Body of pancreas (tissue), 4 donors: ENCODE measurements around the gene TBC1D9. TPM values are rescaled to one million over a fixed set of nuclear protein-coding genes. Genes with fewer than 3 reads are reported as not detected.

Experiments used
- ATAC-seq: fragments of 150-250 bp; one replicate; pipeline ENCODE4 v1.9.1; 2016
- DNase-seq, 4 donors: peaks; one replicate each; pipeline ENCODE4 v3.0.0-alpha.2; 2019
- H3K27ac ChIP-seq, 4 donors: fragments of 200-600 bp; sonication (generic); 1 replicate in 3 of 4; 2 replicates in 1 of 4; pipeline versions ENCODE4 v1.5.1 to v1.6.1; 2016 to 2019; ENCODE audit warnings: mild to moderate bottlenecking in 1 of 4, mixed read lengths in 1 of 4, moderate library complexity in 1 of 4
- H3K27me3 ChIP-seq, 2 donors: fragments of 200-600 bp; sonication (generic); one replicate each; pipeline ENCODE4 v1.6.0; 2016; ENCODE audit warnings: mild to moderate bottlenecking in 1 of 2
- H3K36me3 ChIP-seq, 2 donors: fragments of 200-600 bp; sonication (generic); replicated peaks in 1 of 2; 2 replicates each; pipeline ENCODE4 v1.5.1; 2016; ENCODE audit warnings: low read depth in 2 of 2; ENCODE audit not compliant: insufficient read depth in 1 of 2
- H3K4me1 ChIP-seq: fragments of 200-600 bp; sonication (generic); one replicate; pipeline ENCODE4 v1.6.0; 2016
- H3K4me3 ChIP-seq, 2 donors: fragments of 200-600 bp; sonication (generic); 1 replicate in 1 of 2; 2 replicates in 1 of 2; pipeline ENCODE4 v1.5.1; 2016 to 2019
- H3K9me3 ChIP-seq, 3 donors: fragments of 200-600 bp; sonication (generic); 1 replicate in 2 of 3; 2 replicates in 1 of 3; pipeline ENCODE4 v1.5.1; 2016
- POLR2A ChIP-seq, 3 donors: fragments of 450-650 bp; IDR thresholded peaks; one replicate each; pipeline ENCODE4 v1.6.1; 2016; ENCODE audit warnings: antibody characterized with exemption in 3 of 3, mild to moderate bottlenecking in 2 of 3
- whole genome bisulfite sequencing, 2 donors: methylation state at CpG; one replicate each; pipeline ENCODE4 v1.1.5; 2017; 5-methylcytosine and 5-hydroxymethylcytosine counted together
- intact Hi-C: fragments of 100-400 bp; cut with DNase I; formaldehyde crosslinking; loops from one replicate; pipeline ENCODE4 v1.15.1; 2023
- total RNA-seq, 2 donors: library from RNA; depleted of rRNA; stranded (reverse); fragments of >200 nt; gene quantifications; one replicate each; pipeline ENCODE4 v1.1.0, GENCODE V29; 2016
- TF ChIP-seq, protein P1 (sequence below), 7 experiments: fragments of 450-650 bp in 4 of 7; fragments of 200-600 bp in 3 of 7; sonication (generic) in 3 of 7; IDR thresholded peaks; one replicate each; pipeline ENCODE4 v1.5.1; 2016 to 2019; ENCODE audit warnings: antibody characterized with exemption in 7 of 7

Gene TBC1D9
- total RNA-seq: 10 to 100 TPM; 11.2 to 13.5 TPM

DNA sequence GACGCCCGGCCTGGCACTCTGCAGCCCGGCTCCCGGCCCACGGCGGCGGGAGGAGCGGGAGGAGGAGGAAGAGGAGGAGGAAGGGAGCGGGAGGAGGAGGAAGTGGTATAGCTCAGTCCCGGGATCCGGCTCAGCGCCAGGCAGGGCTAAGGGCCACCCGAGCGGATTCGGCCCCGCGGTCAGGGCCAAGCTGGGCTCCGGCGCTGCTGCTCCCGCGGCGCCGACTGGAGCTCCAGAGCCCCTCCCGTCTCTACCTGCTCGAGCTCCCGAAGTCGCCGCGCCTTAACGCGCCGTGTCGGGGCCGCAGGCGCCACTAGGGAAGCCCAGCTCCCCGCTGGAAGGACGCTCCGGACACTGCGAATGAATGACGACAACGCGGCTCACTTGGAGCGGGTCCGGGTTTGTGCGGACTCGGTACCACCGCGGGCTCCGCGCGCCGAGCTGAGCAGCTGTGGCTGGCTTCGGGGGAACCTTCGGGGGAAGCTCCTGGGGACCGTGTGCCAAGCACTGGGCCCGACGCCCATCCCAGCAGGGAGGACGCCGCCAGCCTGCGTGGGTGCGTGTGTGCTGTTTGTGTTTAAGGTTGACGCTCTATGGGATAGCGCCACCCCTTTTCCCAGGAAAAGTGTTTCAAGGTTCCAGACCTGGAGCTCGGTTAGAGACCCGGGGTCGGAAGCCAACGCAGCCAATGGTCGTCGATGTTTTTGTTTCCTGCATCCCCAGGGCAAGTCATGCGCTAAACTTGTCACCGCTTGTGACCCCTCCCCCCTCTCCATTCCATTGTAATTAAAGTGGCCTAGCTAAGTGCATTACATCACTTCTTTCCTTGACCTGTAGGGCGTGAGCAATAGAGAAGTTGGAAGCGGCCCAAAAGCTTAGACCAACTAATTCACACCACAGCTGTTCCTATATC lies at the start of gene TBC1D9:
Gene TBC1D9, minus strand, starts transcription at position 67 of the 913 bp plus-strand sequence. CDS start 340 bp downstream, outside the sequence.
- WGBS, 2 donors: 0% methylated on average over 22 to 65 of the region's 73 CpGs

DNA sequence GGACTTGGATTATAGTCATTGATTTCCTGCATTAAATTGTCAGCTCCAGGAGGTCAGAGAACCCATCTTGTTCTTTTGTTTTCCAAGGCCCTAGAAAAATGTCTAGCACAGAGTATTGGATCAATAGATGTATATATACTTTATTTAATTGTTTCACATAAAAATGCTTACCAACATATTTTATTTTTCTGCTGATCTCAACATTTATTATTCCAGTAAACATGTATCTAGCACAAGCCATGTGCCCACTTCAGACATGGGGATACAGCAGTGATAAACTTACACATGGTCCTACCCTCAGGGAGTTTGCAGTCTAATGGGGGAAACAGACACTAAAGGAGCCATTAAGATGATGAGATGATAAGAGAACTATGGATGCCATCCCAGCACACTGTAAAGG lies 49.1 kb upstream of the TBC1D9 start:
- Histone ChIP-seq H3K4me1 (no peaks in the 10 kb centered on the region), H3K27me3 (no peaks in the 10 kb centered on the region), H3K27ac (no peak overlapping the region), H3K4me3 (no peak overlapping the region), H3K9me3 (no peaks in the 10 kb centered on the region), H3K36me3 (peaks cover 0 to 5% of the 10 kb centered on the region in 2 donors)
- intact Hi-C loops: no loop called here
- no peak for TF ChIP-seq POLR2A (IDR thresholded peaks at IDR 0.05)
- TF ChIP-seq, protein P1, sequence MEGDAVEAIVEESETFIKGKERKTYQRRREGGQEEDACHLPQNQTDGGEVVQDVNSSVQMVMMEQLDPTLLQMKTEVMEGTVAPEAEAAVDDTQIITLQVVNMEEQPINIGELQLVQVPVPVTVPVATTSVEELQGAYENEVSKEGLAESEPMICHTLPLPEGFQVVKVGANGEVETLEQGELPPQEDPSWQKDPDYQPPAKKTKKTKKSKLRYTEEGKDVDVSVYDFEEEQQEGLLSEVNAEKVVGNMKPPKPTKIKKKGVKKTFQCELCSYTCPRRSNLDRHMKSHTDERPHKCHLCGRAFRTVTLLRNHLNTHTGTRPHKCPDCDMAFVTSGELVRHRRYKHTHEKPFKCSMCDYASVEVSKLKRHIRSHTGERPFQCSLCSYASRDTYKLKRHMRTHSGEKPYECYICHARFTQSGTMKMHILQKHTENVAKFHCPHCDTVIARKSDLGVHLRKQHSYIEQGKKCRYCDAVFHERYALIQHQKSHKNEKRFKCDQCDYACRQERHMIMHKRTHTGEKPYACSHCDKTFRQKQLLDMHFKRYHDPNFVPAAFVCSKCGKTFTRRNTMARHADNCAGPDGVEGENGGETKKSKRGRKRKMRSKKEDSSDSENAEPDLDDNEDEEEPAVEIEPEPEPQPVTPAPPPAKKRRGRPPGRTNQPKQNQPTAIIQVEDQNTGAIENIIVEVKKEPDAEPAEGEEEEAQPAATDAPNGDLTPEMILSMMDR (IDR thresholded peaks at IDR 0.05): no peak
- no peak for ATAC-seq
- no peak for DNase-seq

More for the DNA sequence above, at the start of gene TBC1D9:
- intact Hi-C loops: no loop called here
- H3K4me1 ChIP-seq: peaks cover 16% of the 10 kb centered on the region
- TF ChIP-seq, protein P1 (IDR thresholded peaks at IDR 0.05): peak in 4 of 7 experiments; percentile 6 to 22 (median 16)
- TF ChIP-seq POLR2A (IDR thresholded peaks at IDR 0.05): peak; percentile 58 to 95 (median 92)
- peak; percentile 85 to 94 (median 88) for DNase-seq
- no peaks in the 10 kb centered on the region for H3K27me3 ChIP-seq
- peak within 1 kb of the TSS; percentile 47 to 61 for H3K4me3 ChIP-seq
- H3K36me3 ChIP-seq: no peaks in the 10 kb centered on the region
- no peaks in the 10 kb centered on the region for H3K9me3 ChIP-seq
- H3K27ac ChIP-seq: peak within 1 kb of the TSS; percentile 90 to 100 (median 96)
- ATAC-seq: peak; percentile 82

DNA sequence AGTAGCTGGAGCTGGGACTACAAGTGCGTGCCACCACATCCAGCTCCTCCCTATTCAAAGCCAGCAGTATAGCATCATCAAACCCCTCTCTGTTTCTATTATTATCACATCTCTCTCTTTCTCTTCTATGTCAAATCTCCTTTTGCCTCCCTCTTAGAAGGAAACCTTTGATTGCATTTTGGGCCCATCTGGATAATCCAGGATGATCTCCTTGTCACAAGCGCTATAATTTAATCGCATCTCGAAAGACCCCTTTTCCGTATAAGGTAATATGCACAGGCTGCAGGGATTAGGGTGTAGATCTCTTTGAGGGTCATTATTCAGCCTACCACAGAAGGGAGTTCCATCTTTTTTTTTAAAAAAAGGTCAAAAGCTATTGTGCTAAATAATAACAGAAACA lies 46.4 kb upstream of the TBC1D9 start:
- DNase-seq: no peak
- Histone ChIP-seq H3K4me1 (no peaks in the 10 kb centered on the region), H3K4me3 (no peak overlapping the region), H3K9me3 (no peaks in the 10 kb centered on the region), H3K27me3 (no peaks in the 10 kb centered on the region), H3K27ac (no peak overlapping the region), H3K36me3 (no peaks in the 10 kb centered on the region)
- ATAC-seq: no peak
- 96 to 97% methylated on average over 5 of the region's 5 CpGs for WGBS, 2 donors
- intact Hi-C loops: no loop called here
- TF ChIP-seq POLR2A (IDR thresholded peaks at IDR 0.05): no peak
- TF ChIP-seq, protein P1 (IDR thresholded peaks at IDR 0.05): no peak

DNA sequence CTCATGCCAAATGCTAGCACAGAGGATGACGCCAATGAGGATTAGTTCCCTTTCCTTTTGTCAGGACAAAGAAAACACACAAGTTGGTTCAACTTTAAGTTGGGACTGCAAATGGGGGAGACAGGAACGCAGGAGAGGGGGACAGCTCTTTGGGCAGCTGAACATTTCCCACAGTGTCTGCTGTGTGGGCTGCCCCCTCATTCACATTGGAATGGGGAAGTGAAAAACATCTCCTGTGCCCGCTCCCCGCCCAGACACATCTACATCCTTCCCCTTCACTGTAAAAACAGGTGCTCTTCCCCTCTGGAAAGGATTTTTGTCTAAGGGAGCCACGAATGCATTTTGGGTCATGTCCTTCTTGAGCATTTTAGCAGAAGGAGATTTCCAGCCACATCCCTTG lies 44.5 kb upstream of the TBC1D9 start:
- Histone ChIP-seq H3K36me3 (no peaks in the 10 kb centered on the region), H3K9me3 (no peaks in the 10 kb centered on the region), H3K27ac (no peak overlapping the region), H3K4me3 (no peak overlapping the region), H3K27me3 (no peaks in the 10 kb centered on the region), H3K4me1 (no peaks in the 10 kb centered on the region)
- intact Hi-C loops: no loop called here
- 70 to 78% methylated on average over 5 of the region's 5 CpGs for WGBS, 2 donors
- TF ChIP-seq, protein P1 (IDR thresholded peaks at IDR 0.05): no peak
- TF ChIP-seq POLR2A (IDR thresholded peaks at IDR 0.05): no peak
- DNase-seq (peak in 1 of 4 donors; percentile 32), ATAC-seq (no peak)
